ENCODE results near the gene TRAPPC12.

Gene TRAPPC12

DNA sequence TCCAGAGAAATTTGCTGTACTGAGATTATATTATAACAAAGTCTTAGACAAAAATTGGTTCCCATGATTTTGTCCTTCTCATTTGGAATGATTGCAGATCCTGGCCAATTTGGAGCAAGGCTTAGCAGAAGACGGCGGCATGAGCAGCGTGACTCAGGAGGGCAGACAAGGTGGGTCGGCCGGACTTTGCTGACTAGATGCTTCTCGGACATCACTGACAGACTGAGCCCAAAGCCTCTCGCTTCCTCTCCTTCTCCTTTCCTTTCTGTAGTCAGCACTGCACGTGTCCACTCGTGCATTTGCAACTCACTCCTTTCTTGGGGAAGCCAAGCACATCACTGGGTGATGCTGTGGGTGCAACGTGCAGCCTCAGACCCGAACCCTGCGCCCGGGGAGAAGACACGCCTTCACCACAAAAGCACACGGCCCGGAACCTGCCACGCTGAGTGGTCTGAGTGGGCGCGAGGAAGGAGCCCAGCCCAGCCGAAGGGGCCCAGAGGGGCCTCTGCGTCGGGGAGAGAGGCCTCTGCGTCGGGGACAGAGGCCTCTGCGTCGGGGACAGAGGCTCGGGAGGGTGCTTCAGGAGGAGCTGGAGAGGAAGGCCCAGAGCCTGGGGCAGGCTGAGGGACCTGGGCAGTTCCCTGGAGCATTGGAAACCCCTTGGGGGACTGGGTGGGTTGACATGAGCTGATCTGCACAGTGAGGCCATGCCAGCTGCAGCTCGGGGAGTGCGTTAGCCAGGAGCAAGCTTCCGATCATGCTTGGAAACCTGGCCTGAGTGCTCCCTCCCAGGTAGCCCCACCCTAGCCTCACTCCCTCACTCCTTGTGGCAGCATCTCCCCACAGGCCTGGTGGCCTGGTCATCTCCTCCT, 78.3 kb downstream of the TRAPPC12 start:
- DNase-seq = no peak

DNA sequence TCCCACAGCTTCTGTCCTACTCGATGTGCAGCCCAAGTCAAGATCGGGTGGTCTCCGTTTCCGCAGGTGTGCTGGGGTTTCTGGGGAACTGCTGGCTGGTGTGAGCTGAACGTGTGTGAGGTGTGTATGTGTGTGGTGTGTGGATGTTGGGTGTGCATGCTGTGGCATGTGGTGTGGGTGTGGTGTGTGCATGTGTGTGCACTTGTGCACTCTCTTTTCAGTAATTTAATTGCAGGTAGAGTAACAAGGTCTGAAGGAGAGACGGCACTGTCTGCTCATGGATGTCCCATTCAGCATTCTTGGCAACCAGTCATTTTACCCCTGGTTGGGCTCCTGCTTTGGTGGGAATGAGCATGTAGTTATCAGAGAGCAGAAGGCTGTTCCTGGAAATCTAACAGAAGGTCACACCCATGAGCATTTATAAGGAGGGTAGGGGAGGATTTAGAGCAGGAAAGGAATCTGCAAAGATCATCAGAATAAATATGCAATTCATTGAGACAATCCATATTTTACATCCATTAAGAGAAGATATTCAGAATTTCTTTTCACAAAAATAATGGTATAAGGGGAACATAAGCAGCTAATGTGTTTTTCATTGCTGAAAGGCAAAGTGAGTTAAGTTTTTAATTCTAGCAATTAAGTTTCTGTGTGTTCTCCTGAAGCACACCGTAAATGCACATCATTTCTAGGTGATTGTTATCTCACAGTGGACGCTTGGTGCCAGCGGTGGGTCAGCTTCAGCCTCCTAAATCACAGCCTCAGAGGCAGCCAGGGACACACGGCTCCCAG, 79.1 kb downstream of the TRAPPC12 start:
- DNase-seq = no peak

- DNase-seq = no peak
Measured at GRCh38 chr2:3459185-3460015, 79.9 kb downstream of the TRAPPC12 start.

GRCh38 chr2:3460156-3460555, 80.7 kb downstream of the TRAPPC12 start:
- DNase-seq = no peak

- DNase-seq = no peak
Measured at GRCh38 chr2:3460831-3461800, 81.6 kb downstream of the TRAPPC12 start.

GRCh38 chr2:3461801-3462492, 82.5 kb downstream of the TRAPPC12 start:
- peak; percentile 51 for DNase-seq

DNA sequence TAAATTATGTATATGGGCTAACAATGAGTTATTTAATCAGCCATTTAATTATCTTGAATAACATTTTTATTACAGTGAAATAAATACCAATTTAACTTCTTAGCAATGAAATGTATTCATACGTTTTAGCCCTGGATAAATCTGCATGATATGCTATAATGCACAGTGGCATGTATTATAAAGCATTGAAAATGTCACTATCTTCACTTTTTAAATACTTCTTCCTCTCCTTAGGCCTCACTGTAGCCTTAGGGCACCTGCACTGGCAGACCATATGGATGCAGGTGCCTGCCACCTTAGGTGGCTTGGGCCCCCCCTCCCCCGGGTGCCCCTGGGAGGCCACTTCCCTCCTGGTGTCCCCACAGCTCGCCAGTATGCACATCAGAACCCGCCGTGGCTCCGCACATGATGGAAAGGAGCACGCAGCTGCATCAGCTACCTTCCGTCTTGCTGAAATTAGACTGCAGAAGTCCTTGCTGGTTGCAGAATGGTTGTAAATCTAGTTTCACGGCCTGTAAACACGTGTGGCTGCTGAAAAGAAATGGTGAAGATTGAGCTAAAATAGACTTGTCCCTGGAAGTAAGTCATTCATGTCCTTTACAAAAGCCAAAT, 83.1 kb downstream of the TRAPPC12 start:
- no peak for DNase-seq

GRCh38 chr2:3463186-3463835, 83.8 kb downstream of the TRAPPC12 start:
- DNase-seq = no peak

- no peak for DNase-seq
Measured at GRCh38 chr2:3463944-3464343, 84.5 kb downstream of the TRAPPC12 start.

- no peak for DNase-seq
Measured at GRCh38 chr2:3464401-3465005, 85.0 kb downstream of the TRAPPC12 start.

DNA sequence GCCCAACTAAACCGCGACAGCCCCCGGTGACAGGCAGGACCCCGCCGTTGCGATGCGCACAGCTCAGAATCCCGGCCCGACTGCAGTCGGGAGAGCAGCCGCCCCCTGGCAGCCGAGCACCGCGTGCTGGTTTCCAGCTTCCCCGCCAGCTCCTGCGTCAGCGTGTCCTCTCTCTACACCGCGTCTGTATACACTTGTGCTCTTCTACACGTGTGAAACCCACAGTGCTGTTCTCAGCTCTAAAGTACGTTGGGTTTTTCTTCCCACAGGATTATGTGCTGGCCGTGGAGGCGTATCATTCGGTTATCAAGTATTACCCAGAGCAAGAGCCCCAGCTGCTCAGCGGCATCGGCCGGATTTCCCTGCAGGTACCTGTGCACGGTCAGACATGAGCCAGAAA, 85.8 kb downstream of the TRAPPC12 start:
- no peak for DNase-seq

DNA sequence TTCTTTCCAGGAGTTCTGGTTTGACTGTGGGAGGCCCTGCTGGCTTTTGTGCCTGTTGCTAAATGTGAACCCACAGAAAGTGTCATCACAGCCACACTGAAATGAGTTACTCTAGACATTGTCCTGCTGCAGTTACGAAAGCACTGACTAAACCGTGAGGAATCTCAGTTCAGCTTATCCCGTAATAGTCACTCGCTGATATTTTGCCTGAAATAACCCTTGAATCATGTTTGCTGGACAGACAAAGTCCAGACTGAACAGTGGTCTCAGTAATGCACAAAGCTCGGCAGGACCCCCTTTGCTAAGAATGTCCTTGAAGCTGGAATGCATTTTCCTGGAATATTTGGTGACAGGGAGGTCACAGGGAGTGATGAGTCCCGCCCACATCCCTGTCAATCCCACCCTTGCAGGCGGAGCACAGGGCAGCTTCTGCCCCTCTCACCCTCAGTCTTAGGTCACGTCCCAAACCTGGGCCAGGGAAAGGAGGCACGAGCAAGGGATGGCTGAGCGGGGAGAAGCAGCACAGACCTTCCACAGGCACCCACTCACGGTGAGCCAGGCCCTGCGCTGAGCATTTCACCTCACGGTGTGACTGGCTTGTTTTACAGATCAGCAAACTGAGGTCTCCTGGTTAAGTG, 86.5 kb downstream of the TRAPPC12 start:
- no peak for DNase-seq

- DNase-seq = no peak
Measured at GRCh38 chr2:3466482-3466863, 87.0 kb downstream of the TRAPPC12 start.

- no peak for DNase-seq
Measured at GRCh38 chr2:3466966-3467365, 87.5 kb downstream of the TRAPPC12 start.

GRCh38 chr2:3467654-3468053, 88.2 kb downstream of the TRAPPC12 start:
- no peak for DNase-seq

- DNase-seq = no peak
Measured at GRCh38 chr2:3468296-3468988, 88.9 kb downstream of the TRAPPC12 start.

DNA sequence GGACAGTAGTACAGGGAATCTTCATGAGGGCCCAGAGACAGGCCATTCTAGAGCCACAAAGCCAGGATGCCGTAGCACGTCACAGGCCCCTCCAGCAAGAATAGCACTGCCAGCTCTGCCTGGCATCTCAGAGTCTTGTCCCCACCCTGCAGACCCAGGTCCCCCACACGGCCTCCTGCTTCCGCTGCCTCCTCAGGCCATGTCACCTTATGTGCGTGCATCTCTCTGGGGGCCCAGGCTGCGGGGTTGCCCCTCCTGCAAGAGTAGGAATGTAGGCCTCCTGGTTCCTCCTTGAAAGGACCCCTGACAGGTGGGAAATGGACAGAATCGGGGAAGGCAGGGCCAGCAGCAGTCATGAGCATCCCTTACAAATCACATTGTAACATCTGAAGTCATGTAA, 90.0 kb downstream of the TRAPPC12 start:
- DNase-seq = no peak

- no peak for DNase-seq
Measured at GRCh38 chr2:3470166-3470651, 90.7 kb downstream of the TRAPPC12 start.
